Measurements from ENCODE around the gene PHKB. TPM values are rescaled to one million over a fixed set of nuclear protein-coding genes. Genes with fewer than 3 reads are reported as not detected.

The PHKB gene
- polyA plus RNA-seq, 1 donor (not counting 4 experiments of a cell fraction or from before 2014, with no cell fraction given): 71.7 TPM

DNA sequence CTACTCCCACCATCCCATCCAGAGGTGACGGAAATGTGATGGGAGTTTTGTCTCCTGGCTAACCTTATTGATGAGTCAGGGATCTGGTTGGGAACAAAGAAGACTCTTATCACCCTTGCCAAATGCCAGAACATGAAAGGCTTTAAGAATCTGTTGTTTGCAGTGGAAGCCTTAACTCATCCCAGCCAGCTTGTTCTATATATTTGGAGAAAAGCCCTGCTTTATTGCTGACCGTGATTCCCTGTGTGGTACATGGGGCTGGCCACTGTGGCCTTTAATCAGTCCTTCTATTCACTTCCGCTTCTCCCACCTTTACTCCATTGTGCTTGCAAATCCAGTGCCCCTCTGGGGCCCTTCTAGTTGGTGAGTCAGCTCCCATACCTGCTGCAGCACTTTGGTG is 156.6 kb downstream of the PHKB start:
- Histone ChIP-seq H3K4me3 (ENCODE audit: control insufficient read depth in 2 of 3, extremely low read depth in 1 of 3, insufficient read depth in 2 of 3, low read depth in 1 of 3, low read length in 3 of 3) (no peak overlapping the region), H3K27ac (ENCODE audit: control insufficient read depth, insufficient read depth, low read length) (no peak overlapping the region), H3K79me2 (ENCODE audit: control insufficient read depth, insufficient read depth, low read length) (no peaks in the 10 kb centered on the region), H3K4me2 (ENCODE audit: control insufficient read depth, extremely low read depth, insufficient read depth, low read depth, low read length) (no peak overlapping the region), H2AFZ (ENCODE audit: control insufficient read depth, low read length) (no peak overlapping the region), H3K9me3 (ENCODE audit: control insufficient read depth, low read depth, low read length) (no peaks in the 10 kb centered on the region), H3K4me1 (ENCODE audit: control insufficient read depth, extremely low read depth, insufficient read depth, low read length) (peaks cover 1% of the 10 kb centered on the region), H4K20me1 (ENCODE audit: control insufficient read depth, extremely low read depth, insufficient read depth, low read length) (no peaks in the 10 kb centered on the region), H3K36me3 (ENCODE audit: control insufficient read depth in 2 of 2, extremely low read depth in 1 of 2, insufficient read depth in 2 of 2, low read length in 2 of 2) (no peaks in the 10 kb centered on the region), H3K27me3 (ENCODE audit: control insufficient read depth, extremely low read depth, insufficient read depth, low read length) (no peaks in the 10 kb centered on the region), H3K9ac (ENCODE audit: control insufficient read depth, extremely low read depth, insufficient read depth, low read length) (no peak overlapping the region), H3K9me1 (ENCODE audit: control insufficient read depth, extremely low read depth, insufficient read depth, low read length) (no peaks in the 10 kb centered on the region)
- DNase-seq (ENCODE audit: low read depth, low spot score): no peak
- TF ChIP-seq, protein P1, sequence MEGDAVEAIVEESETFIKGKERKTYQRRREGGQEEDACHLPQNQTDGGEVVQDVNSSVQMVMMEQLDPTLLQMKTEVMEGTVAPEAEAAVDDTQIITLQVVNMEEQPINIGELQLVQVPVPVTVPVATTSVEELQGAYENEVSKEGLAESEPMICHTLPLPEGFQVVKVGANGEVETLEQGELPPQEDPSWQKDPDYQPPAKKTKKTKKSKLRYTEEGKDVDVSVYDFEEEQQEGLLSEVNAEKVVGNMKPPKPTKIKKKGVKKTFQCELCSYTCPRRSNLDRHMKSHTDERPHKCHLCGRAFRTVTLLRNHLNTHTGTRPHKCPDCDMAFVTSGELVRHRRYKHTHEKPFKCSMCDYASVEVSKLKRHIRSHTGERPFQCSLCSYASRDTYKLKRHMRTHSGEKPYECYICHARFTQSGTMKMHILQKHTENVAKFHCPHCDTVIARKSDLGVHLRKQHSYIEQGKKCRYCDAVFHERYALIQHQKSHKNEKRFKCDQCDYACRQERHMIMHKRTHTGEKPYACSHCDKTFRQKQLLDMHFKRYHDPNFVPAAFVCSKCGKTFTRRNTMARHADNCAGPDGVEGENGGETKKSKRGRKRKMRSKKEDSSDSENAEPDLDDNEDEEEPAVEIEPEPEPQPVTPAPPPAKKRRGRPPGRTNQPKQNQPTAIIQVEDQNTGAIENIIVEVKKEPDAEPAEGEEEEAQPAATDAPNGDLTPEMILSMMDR (optimal IDR thresholded peaks at IDR 0.05 in 1 of 3, IDR thresholded peaks at IDR 0.05 in 1 of 3, conservative IDR thresholded peaks at IDR 0.05 in 1 of 3; ENCODE audit: extremely low read depth in 1 of 3, insufficient read depth in 2 of 3, low read length in 3 of 3): no peak
- TF ChIP-seq EZH2 (IDR thresholded peaks at IDR 0.05; ENCODE audit: low read length): no peak
- FAIRE-seq: no peak
- dilution Hi-C loops (cut with MboI; ENCODE audit: extremely low pct_ligation_motif_present, low sequenced_read_pairs): no loop called here

DNA sequence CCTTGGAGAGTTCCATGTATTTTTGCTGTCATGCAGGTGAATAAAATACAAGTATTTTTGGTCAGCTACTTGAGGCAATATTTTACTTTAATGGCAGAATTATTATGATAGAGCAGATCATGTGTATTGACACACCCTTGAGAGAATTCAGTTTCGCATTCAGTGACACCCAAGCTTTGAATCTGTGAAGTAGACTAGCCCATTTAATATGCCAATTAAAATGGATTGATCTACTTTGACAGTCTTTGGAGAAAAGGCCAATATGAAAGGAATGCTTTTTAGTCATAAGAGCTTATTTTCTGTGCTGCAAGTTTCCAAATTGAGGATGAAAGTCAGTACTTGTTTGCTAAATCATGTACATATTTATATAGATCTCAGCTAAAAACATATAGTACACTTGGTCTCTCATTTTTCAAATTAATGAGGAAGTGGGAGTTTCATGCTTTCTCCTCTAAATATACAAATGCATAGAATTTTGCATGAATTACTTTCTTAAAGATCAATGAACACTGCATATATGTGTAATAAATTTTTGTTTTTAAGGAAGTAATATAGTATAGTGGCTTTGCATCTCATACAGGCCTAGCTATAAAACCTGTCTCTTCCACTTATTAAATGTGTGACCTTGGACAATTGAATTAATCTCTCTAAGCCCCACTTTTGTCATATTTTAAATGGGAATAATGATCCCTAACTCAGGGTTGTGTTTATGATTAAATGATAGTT is 161.5 kb downstream of the PHKB start:
- Histone ChIP-seq H3K27ac (ENCODE audit: control insufficient read depth, insufficient read depth, low read length) (no peak overlapping the region), H3K9me1 (ENCODE audit: control insufficient read depth, extremely low read depth, insufficient read depth, low read length) (no peaks in the 10 kb centered on the region), H3K36me3 (ENCODE audit: control insufficient read depth in 2 of 2, extremely low read depth in 1 of 2, insufficient read depth in 2 of 2, low read length in 2 of 2) (no peaks in the 10 kb centered on the region), H4K20me1 (ENCODE audit: control insufficient read depth, extremely low read depth, insufficient read depth, low read length) (no peaks in the 10 kb centered on the region), H3K4me2 (ENCODE audit: control insufficient read depth, extremely low read depth, insufficient read depth, low read depth, low read length) (no peak overlapping the region), H3K4me3 (ENCODE audit: control insufficient read depth in 2 of 3, extremely low read depth in 1 of 3, insufficient read depth in 2 of 3, low read depth in 1 of 3, low read length in 3 of 3) (no peak overlapping the region), H3K9ac (ENCODE audit: control insufficient read depth, extremely low read depth, insufficient read depth, low read length) (no peak overlapping the region), H3K4me1 (ENCODE audit: control insufficient read depth, extremely low read depth, insufficient read depth, low read length) (no peaks in the 10 kb centered on the region), H3K9me3 (ENCODE audit: control insufficient read depth, low read depth, low read length) (no peaks in the 10 kb centered on the region), H2AFZ (ENCODE audit: control insufficient read depth, low read length) (no peak overlapping the region), H3K79me2 (ENCODE audit: control insufficient read depth, insufficient read depth, low read length) (no peaks in the 10 kb centered on the region), H3K27me3 (ENCODE audit: control insufficient read depth, extremely low read depth, insufficient read depth, low read length) (no peaks in the 10 kb centered on the region)
- TF ChIP-seq, protein P1 (optimal IDR thresholded peaks at IDR 0.05 in 1 of 3, IDR thresholded peaks at IDR 0.05 in 1 of 3, conservative IDR thresholded peaks at IDR 0.05 in 1 of 3; ENCODE audit: extremely low read depth in 1 of 3, insufficient read depth in 2 of 3, low read length in 3 of 3): no peak
- TF ChIP-seq EZH2 (IDR thresholded peaks at IDR 0.05; ENCODE audit: low read length): no peak
- DNase-seq (ENCODE audit: low read depth, low spot score) (no peak), FAIRE-seq (no peak)
- dilution Hi-C loops (cut with MboI; ENCODE audit: extremely low pct_ligation_motif_present, low sequenced_read_pairs): no loop called here
